ENCODE results near the gene ERBB2. TPM values are rescaled to one million over a fixed set of nuclear protein-coding genes. Genes with fewer than 3 reads are reported as not detected.

The ERBB2 gene
- total RNA-seq, 1 experiment from 2014 or later = 216 TPM

- H3K4me1 Mint-ChIP-seq = peaks cover 39 to 54% of the 10 kb centered on the region in 2 experiments
- no peak for DNase-seq
- no peaks in the 10 kb centered on the region for H3K79me2 ChIP-seq (ENCODE audit: insufficient read depth, low read length)
- H2AFZ ChIP-seq (ENCODE audit: low read length) = no peak overlapping the region
- no peak overlapping the region for H2BK120ac ChIP-seq (ENCODE audit: low read depth, low read length, poor library complexity, severe bottlenecking)
- no peaks in the 10 kb centered on the region; a peak in 1 of 5 replicates for H3K9me3 Mint-ChIP-seq
- peaks cover 65% of the 10 kb centered on the region for H3K27me3 Mint-ChIP-seq (ENCODE audit: low read depth)
- no peak overlapping the region for H3T11ph ChIP-seq (ENCODE audit: low read length)
- H4K91ac ChIP-seq (ENCODE audit: insufficient read length, low read depth, low read length) = no peak overlapping the region
- H4K8ac ChIP-seq (replicated peaks; ENCODE audit: insufficient read length, low read depth, low read length) = no peak overlapping the region
- H4K5ac ChIP-seq (ENCODE audit: insufficient read length, low read depth, low read length) = no peak overlapping the region
- no peaks in the 10 kb centered on the region for H3K36me3 Mint-ChIP-seq (ENCODE audit: insufficient read depth in 1 of 3, low read depth in 3 of 3)
- no peak overlapping the region for H2BK5ac ChIP-seq (ENCODE audit: insufficient read length, low read length)
- WGBS (ENCODE audit: extremely low coverage, insufficient read length, low lambda C conversion rate) = no CpG with 5 or more reads among the region's 49 CpGs
- no peak overlapping the region for H3K23ac ChIP-seq (ENCODE audit: insufficient read length, low read depth, low read length)
- H3K56ac ChIP-seq (ENCODE audit: insufficient read length, low read depth, low read length) = no peak overlapping the region
- H3K4me3 Mint-ChIP-seq = peak overlapping the region; percentile 56 to 79
- H2AK5ac ChIP-seq (ENCODE audit: insufficient read length, low read length) = no peak overlapping the region
- peaks cover 6% of the 10 kb centered on the region; the same call in 1 of the 2 replicates for H3K4me1 ChIP-seq (ENCODE audit: insufficient read depth, low read length)
- H3K14ac ChIP-seq (ENCODE audit: insufficient read depth, low read length) = no peak overlapping the region
- no peak overlapping the region for H2BK15ac ChIP-seq (ENCODE audit: low read depth, low read length)
- H2BK20ac ChIP-seq (ENCODE audit: low read depth, low read length, poor library complexity, severe bottlenecking) = no peak overlapping the region
- peak overlapping the region in 1 of 3 experiments; percentile 67; a peak in 1 of 7 replicates for H3K27ac Mint-ChIP-seq
- H2BK12ac ChIP-seq (ENCODE audit: insufficient read length, low read depth, low read length) = no peak overlapping the region
- H3K18ac ChIP-seq (ENCODE audit: insufficient read length, low read depth, low read length) = no peak overlapping the region
- no peaks in the 10 kb centered on the region for H3K79me1 ChIP-seq (ENCODE audit: insufficient read depth, low read depth, low read length, poor library complexity, severe bottlenecking)
- H3K4ac ChIP-seq (ENCODE audit: low read depth, low read length) = no peak overlapping the region
- no peaks in the 10 kb centered on the region for H4K20me1 ChIP-seq (ENCODE audit: control insufficient read depth, insufficient read depth, insufficient read length)
- no peak for TF ChIP-seq CTCF (conservative IDR thresholded peaks at IDR 0.05)
- peaks cover 3% of the 10 kb centered on the region; the same call in 1 of the 2 replicates for H3K27me3 ChIP-seq (ENCODE audit: insufficient read depth, low read length)
- no peak overlapping the region for H3K27ac ChIP-seq (ENCODE audit: insufficient read length, low read depth, low read length)
- H3K9me3 ChIP-seq (ENCODE audit: control insufficient read depth, low read depth, low read length) = no peaks in the 10 kb centered on the region
- H3K4me2 ChIP-seq (ENCODE audit: insufficient read depth, insufficient read length, low read length) = peak overlapping the region; percentile 65
- H3K23me2 ChIP-seq (ENCODE audit: insufficient read length, low read depth, low read length, poor library complexity, severe bottlenecking) = peaks cover 6% of the 10 kb centered on the region
- H3K9ac ChIP-seq (ENCODE audit: extremely low read depth, insufficient read length, low read length) = no peak overlapping the region
These were observed 32.5 kb upstream of the ERBB2 start for GRCh38 chr17:39667262-39667944.
